Panc1 (cell line): ENCODE measurements around the gene SNPH. TPM values are rescaled to one million over a fixed set of nuclear protein-coding genes. Genes with fewer than 3 reads are reported as not detected.

Source experiments
- ATAC-seq: fragments of 200-7000 bp; cut with Tn5 transposase; 2 replicates; pipeline ENCODE4 v1.9.1; 2020; ENCODE audit warnings: mild to moderate bottlenecking, moderate library complexity
- Bru-seq: library from RNA; stranded (reverse); fragments of 400-500 nt; gene quantifications from one replicate; lab custom pipeline; 2021; lab: Mats Ljungman, UMichigan
- BruChase-seq, 2 experiments: library from RNA; stranded (reverse); fragments of 400-500 nt; gene quantifications; one replicate each; lab custom pipeline; 2021; lab: Mats Ljungman, UMichigan
- BruUV-seq: library from RNA; stranded (reverse); fragments of 400-500 nt; replicated peaks from 2 replicates; lab custom pipeline; 2021; lab: Mats Ljungman, UMichigan
- CTCF ChIA-PET: fragments of 300-600 bp; sonication (Branson Sonifier 250); formaldehyde crosslinking; loops from one replicate; lab custom pipeline; 2022; ENCODE audit warnings: antibody characterized with exemption; lab: Charles Lee
- POLR2A ChIA-PET: fragments of 300-600 bp; sonication (Branson Sonifier 250); formaldehyde crosslinking; loops from one replicate; lab custom pipeline; 2022; ENCODE audit warnings: antibody characterized with exemption; lab: Charles Lee
- DNase-seq: peaks from one replicate; pipeline ENCODE4 v3.0.0-alpha.2; 2010; ENCODE audit warnings: low read depth, low spot score
- H3K27ac ChIP-seq: 2 replicates; pipeline ENCODE4 v1.5.1; 2011; ENCODE audit warnings: mild to moderate bottlenecking, low read length, inconsistent platforms
- H3K27me3 ChIP-seq: fragments of 200-500 bp; sonication (Bioruptor generic); 2 replicates; pipeline ENCODE4 v1.6.0; 2014; ENCODE audit warnings: low read length, inconsistent platforms; ENCODE audit not compliant: control insufficient read depth, insufficient read depth
- H3K36me3 ChIP-seq: fragments of 200-500 bp; sonication (Bioruptor generic); 2 replicates; pipeline ENCODE4 v1.5.1; 2014; ENCODE audit warnings: inconsistent platforms, mild to moderate bottlenecking, low read length, moderate library complexity; ENCODE audit not compliant: control insufficient read depth, insufficient read depth
- H3K4me1 ChIP-seq: 2 replicates; pipeline ENCODE4 v1.5.1; 2011; ENCODE audit warnings: inconsistent platforms, mild to moderate bottlenecking, low read length, moderate library complexity; ENCODE audit not compliant: control insufficient read depth, insufficient read depth
- H3K4me3 ChIP-seq, 2 experiments: 2 replicates each; pipeline ENCODE4 v1.5.1; 2011 to 2012; ENCODE audit warnings: low read depth in 2 of 2, low read length in 2 of 2, mild to moderate bottlenecking in 2 of 2, inconsistent platforms in 1 of 2, moderate library complexity in 1 of 2
- H3K9me3 ChIP-seq: fragments of 200-500 bp; sonication (Bioruptor generic); 2 replicates; pipeline ENCODE4 v1.5.1; 2014; ENCODE audit warnings: low read depth, mild to moderate bottlenecking, inconsistent platforms, low read length, moderate library complexity; ENCODE audit not compliant: control insufficient read depth, insufficient read depth
- POLR2AphosphoS5 ChIP-seq: IDR thresholded peaks from 2 replicates; pipeline ENCODE4 v1.6.1; 2012; ENCODE audit warnings: mild to moderate bottlenecking, low read depth, low read length, moderate library complexity
- SIN3A ChIP-seq: IDR thresholded peaks from 2 replicates; pipeline ENCODE4 v1.6.1; 2012; ENCODE audit warnings: low read depth, mild to moderate bottlenecking, low read length, moderate library complexity, borderline replicate concordance; ENCODE audit not compliant: insufficient read depth
- TCF7L2 ChIP-seq: IDR thresholded peaks from 2 replicates; pipeline ENCODE4 v1.6.1; 2011; ENCODE audit warnings: mild to moderate bottlenecking, low read depth, low read length, inconsistent platforms
- in situ Hi-C: cut with HindIII; loops from 2 replicates; pipeline ENCODE4 v1.10.0; 2016; ENCODE audit warnings: low sequenced_read_pairs, low pct_unique_long_range_greater_than_20kb
- intact Hi-C: fragments of 100-400 bp; cut with micrococcal nuclease; formaldehyde crosslinking; loops from one replicate; pipeline ENCODE4 v1.10.0; 2022; ENCODE audit not compliant: unreplicated experiment
- long read RNA-seq: library from polyadenylated mRNA; unstranded; transcript quantifications from one replicate; pipeline ENCODE4 v2.0.0, GENCODE V29; 2021; ENCODE audit not compliant: unreplicated experiment
- polyA plus RNA-seq: library from polyadenylated mRNA; unstranded; fragments of >200 nt; gene quantifications from one replicate; pipeline ENCODE4 v1.2.1, GENCODE V29; 2012; ENCODE audit warnings: missing spikeins; ENCODE audit not compliant: insufficient read length
- total RNA-seq: library from RNA; stranded (reverse); gene quantifications from one replicate; pipeline ENCODE4 v1.2.1, GENCODE V29; 2021; ENCODE audit not compliant: unreplicated experiment
- TF ChIP-seq, protein P1 (sequence below): fragments of 450-650 bp; IDR thresholded peaks from 2 replicates; pipeline ENCODE4 v1.5.1; 2017; ENCODE audit warnings: mild to moderate bottlenecking
- TF ChIP-seq, protein P2 (sequence below), 2 experiments: IDR thresholded peaks; 2 replicates each; pipeline ENCODE4 v1.6.1; 2011 to 2012; ENCODE audit warnings: low read depth in 2 of 2, control low read depth in 1 of 2, low read length in 1 of 2, mild to moderate bottlenecking in 1 of 2, moderate library complexity in 1 of 2; ENCODE audit not compliant: insufficient read depth in 1 of 2

The SNPH gene, protein sequence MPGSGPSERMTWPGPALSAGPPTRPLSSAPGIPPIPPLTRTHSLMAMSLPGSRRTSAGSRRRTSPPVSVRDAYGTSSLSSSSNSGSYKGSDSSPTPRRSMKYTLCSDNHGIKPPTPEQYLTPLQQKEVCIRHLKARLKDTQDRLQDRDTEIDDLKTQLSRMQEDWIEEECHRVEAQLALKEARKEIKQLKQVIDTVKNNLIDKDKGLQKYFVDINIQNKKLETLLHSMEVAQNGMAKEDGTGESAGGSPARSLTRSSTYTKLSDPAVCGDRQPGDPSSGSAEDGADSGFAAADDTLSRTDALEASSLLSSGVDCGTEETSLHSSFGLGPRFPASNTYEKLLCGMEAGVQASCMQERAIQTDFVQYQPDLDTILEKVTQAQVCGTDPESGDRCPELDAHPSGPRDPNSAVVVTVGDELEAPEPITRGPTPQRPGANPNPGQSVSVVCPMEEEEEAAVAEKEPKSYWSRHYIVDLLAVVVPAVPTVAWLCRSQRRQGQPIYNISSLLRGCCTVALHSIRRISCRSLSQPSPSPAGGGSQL
- total RNA-seq (6.4 TPM), Bru-seq, nascent RNA (percentile 47 among the genes with signal in this experiment), BruChase-seq, experiment 1, labeled RNA remaining after a 2-hour chase (percentile 55 among the genes with signal in this experiment), BruChase-seq, experiment 2, labeled RNA remaining after a 6-hour chase (percentile 56 among the genes with signal in this experiment)
- polyA plus RNA-seq: 8.1 TPM
- long read RNA-seq, partial matches to known transcripts: 1 of 16 reads
- long read RNA-seq, other reads (novel, unspliced or antisense): 15 of 16 reads

DNA sequence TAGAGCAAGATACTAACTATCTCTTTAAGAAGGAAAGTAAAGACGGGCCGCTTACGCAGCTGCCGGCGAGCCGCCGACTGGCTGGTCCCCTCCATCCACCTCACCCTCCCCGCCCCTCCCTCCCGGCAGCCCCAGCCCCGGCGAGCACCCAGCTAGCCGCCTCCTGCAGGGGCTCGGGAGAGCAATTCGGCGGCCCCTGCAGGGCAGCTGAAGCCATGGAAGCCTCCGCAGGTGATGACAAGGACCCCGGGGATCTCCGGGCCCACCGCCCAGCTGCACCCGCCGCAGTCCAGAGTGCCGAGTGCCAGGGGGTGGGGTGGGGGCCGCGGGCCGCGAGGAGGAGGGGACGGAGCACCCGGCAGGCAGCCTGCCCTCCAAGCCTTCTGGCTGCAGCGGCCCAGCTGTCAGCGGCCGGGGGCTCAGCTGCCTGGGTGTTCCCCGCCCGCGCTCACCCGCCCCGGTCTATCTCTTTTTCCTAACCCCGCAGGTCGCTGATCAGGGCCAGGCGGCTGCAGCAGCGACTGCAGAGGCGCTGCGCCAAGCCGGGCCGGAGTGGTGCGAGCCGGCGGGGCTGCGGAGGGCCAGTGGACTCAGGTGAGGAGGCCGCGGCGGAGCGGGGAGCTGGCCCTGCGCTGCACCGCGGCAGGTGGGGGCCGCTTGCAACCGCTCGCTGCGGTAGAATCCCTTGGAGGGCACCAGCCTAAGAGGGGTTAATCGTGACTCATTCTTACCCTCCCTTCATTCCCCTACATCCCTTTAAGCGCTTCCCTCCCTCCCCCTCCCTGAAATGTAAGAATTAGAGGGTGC, at the start of gene SNPH:
SNPH (plus strand) TSS at position 128 of the 807 bp plus-strand sequence. CDS start 29,946 bp downstream, outside the sequence.
- POLR2A ChIA-PET: no interaction called here
- Histone ChIP-seq H3K27ac (peak within 1 kb of the TSS; percentile 81), H3K4me3 (peak within 1 kb of the TSS; percentile 59 to 60), H3K9me3 (no peaks in the 10 kb centered on the region), H3K27me3 (no peaks in the 10 kb centered on the region), H3K4me1 (peaks cover 7% of the 10 kb centered on the region; the same call in 1 of the 2 replicates), H3K36me3 (no peaks in the 10 kb centered on the region)
- ATAC-seq: peak; percentile 95
- CTCF ChIA-PET: interaction anchor here (0.7 to 1.1 kb wide), 3 partner anchors 20 to 238 kb away, joined by 3 to 5 read pairs (median 4); no protein-coding TSS in a partner anchor
- TF ChIP-seq, protein P1, sequence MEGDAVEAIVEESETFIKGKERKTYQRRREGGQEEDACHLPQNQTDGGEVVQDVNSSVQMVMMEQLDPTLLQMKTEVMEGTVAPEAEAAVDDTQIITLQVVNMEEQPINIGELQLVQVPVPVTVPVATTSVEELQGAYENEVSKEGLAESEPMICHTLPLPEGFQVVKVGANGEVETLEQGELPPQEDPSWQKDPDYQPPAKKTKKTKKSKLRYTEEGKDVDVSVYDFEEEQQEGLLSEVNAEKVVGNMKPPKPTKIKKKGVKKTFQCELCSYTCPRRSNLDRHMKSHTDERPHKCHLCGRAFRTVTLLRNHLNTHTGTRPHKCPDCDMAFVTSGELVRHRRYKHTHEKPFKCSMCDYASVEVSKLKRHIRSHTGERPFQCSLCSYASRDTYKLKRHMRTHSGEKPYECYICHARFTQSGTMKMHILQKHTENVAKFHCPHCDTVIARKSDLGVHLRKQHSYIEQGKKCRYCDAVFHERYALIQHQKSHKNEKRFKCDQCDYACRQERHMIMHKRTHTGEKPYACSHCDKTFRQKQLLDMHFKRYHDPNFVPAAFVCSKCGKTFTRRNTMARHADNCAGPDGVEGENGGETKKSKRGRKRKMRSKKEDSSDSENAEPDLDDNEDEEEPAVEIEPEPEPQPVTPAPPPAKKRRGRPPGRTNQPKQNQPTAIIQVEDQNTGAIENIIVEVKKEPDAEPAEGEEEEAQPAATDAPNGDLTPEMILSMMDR: no peak
- TF ChIP-seq TCF7L2 (no peak), POLR2AphosphoS5 (no peak), SIN3A (no peak)
- TF ChIP-seq, protein P2, sequence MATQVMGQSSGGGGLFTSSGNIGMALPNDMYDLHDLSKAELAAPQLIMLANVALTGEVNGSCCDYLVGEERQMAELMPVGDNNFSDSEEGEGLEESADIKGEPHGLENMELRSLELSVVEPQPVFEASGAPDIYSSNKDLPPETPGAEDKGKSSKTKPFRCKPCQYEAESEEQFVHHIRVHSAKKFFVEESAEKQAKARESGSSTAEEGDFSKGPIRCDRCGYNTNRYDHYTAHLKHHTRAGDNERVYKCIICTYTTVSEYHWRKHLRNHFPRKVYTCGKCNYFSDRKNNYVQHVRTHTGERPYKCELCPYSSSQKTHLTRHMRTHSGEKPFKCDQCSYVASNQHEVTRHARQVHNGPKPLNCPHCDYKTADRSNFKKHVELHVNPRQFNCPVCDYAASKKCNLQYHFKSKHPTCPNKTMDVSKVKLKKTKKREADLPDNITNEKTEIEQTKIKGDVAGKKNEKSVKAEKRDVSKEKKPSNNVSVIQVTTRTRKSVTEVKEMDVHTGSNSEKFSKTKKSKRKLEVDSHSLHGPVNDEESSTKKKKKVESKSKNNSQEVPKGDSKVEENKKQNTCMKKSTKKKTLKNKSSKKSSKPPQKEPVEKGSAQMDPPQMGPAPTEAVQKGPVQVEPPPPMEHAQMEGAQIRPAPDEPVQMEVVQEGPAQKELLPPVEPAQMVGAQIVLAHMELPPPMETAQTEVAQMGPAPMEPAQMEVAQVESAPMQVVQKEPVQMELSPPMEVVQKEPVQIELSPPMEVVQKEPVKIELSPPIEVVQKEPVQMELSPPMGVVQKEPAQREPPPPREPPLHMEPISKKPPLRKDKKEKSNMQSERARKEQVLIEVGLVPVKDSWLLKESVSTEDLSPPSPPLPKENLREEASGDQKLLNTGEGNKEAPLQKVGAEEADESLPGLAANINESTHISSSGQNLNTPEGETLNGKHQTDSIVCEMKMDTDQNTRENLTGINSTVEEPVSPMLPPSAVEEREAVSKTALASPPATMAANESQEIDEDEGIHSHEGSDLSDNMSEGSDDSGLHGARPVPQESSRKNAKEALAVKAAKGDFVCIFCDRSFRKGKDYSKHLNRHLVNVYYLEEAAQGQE (IDR thresholded peaks at IDR 0.05; ENCODE audit: insufficient read depth in 1 of 2, low read depth in 2 of 2, low read length in 1 of 2): no peak
- in situ Hi-C loops: no loop called here
- DNase-seq: no peak
- no TSS peak for BruUV-seq
- intact Hi-C loops: no loop called here
